ENCODE measurements around the gene RBM38. TPM values are rescaled to one million over a fixed set of nuclear protein-coding genes. Genes with fewer than 3 reads are reported as not detected.
A peak's percentile ranks its signal among the peaks of the same experiment; 100 is the strongest.

RBM38 gene
- 26.6 and 53.4 TPM in 2 replicates for total RNA-seq (ENCODE audit: low replicate concordance)

GRCh38 chr20:57390604-57391438 is at the start of gene RBM38:
Gene RBM38, plus strand, starts transcription at chr20:57391396. Its CDS starts 186 bp downstream, at chr20:57391582.
- Mint-ChIP-seq H3K27me3 (ENCODE audit: insufficient read depth, low read depth) (peaks cover 6% of the 10 kb centered on the region), H3K4me1 (peaks cover 41% of the 10 kb centered on the region), H3K4me3 (peak within 1 kb of the TSS; percentile 87), H3K9me3 (no peaks in the 10 kb centered on the region), H3K27ac (peak within 1 kb of the TSS; percentile 76), H3K36me3 (peaks cover 2% of the 10 kb centered on the region)
- Histone ChIP-seq H3K4me1 (peaks cover 30% of the 10 kb centered on the region), H4K20me1 (ENCODE audit: low read depth) (peaks cover 38% of the 10 kb centered on the region), H3K27me3 (peaks cover 18% of the 10 kb centered on the region), H3K4me2 (peak within 1 kb of the TSS; percentile 90), H3F3A (ENCODE audit: low read depth) (peaks cover 44% of the 10 kb centered on the region), H3K9ac (peak within 1 kb of the TSS; percentile 39), H3K36me3 (no peaks in the 10 kb centered on the region), H3K79me2 (ENCODE audit: low read depth) (peaks cover 37% of the 10 kb centered on the region), H3K27ac (no peak within 1 kb of the TSS), H3K4me3 (peak within 1 kb of the TSS; percentile 75), H2AFZ (replicated peaks) (peak within 1 kb of the TSS; percentile 48), H3K9me3 (ENCODE audit: low read depth) (no peaks in the 10 kb centered on the region)
- peak; percentile 29 for TF ChIP-seq EZH2 (IDR thresholded peaks at IDR 0.05)
- TF ChIP-seq CTCF (IDR thresholded peaks at IDR 0.05): no peak
- peak; percentile 90 for DNase-seq (ENCODE audit: low spot score)

- Histone ChIP-seq H3K4me3 (no peak overlapping the region), H4K20me1 (ENCODE audit: low read depth) (no peaks in the 10 kb centered on the region), H3K4me2 (no peak overlapping the region), H3K36me3 (no peaks in the 10 kb centered on the region), H3K9ac (no peak overlapping the region), H3K9me3 (ENCODE audit: low read depth) (no peaks in the 10 kb centered on the region), H3F3A (ENCODE audit: low read depth) (peaks cover 10% of the 10 kb centered on the region), H3K27ac (no peak overlapping the region), H3K4me1 (peaks cover 4% of the 10 kb centered on the region), H3K27me3 (peaks cover 5% of the 10 kb centered on the region), H3K79me2 (ENCODE audit: low read depth) (no peaks in the 10 kb centered on the region), H2AFZ (replicated peaks) (no peak overlapping the region)
- Mint-ChIP-seq H3K9me3 (peaks cover 2% of the 10 kb centered on the region), H3K4me3 (no peak overlapping the region), H3K36me3 (no peaks in the 10 kb centered on the region), H3K4me1 (peaks cover 6% of the 10 kb centered on the region), H3K27me3 (ENCODE audit: insufficient read depth, low read depth) (no peaks in the 10 kb centered on the region), H3K27ac (no peak overlapping the region)
- no peak for DNase-seq (ENCODE audit: low spot score)
- no peak for TF ChIP-seq CTCF (IDR thresholded peaks at IDR 0.05)
- no peak for TF ChIP-seq EZH2phosphoT487 (IDR thresholded peaks at IDR 0.05)
- TF ChIP-seq EZH2 (IDR thresholded peaks at IDR 0.05): no peak
Observed at GRCh38 chr20:57341663-57342062, 49.5 kb upstream of the RBM38 start.

GRCh38 chr20:57342829-57343228 is 48.4 kb upstream of the RBM38 start:
- Mint-ChIP-seq H3K4me3 (no peak overlapping the region), H3K36me3 (no peaks in the 10 kb centered on the region), H3K27me3 (ENCODE audit: insufficient read depth, low read depth) (no peaks in the 10 kb centered on the region), H3K27ac (no peak overlapping the region), H3K4me1 (peaks cover 6% of the 10 kb centered on the region), H3K9me3 (peaks cover 2% of the 10 kb centered on the region)
- Histone ChIP-seq H3K79me2 (ENCODE audit: low read depth) (no peaks in the 10 kb centered on the region), H3K4me2 (no peak overlapping the region), H2AFZ (replicated peaks) (no peak overlapping the region), H3K36me3 (no peaks in the 10 kb centered on the region), H3K27me3 (peaks cover 5% of the 10 kb centered on the region), H3K4me3 (no peak overlapping the region), H4K20me1 (ENCODE audit: low read depth) (no peaks in the 10 kb centered on the region), H3K27ac (no peak overlapping the region), H3F3A (ENCODE audit: low read depth) (peaks cover 10% of the 10 kb centered on the region), H3K9ac (no peak overlapping the region), H3K9me3 (ENCODE audit: low read depth) (no peaks in the 10 kb centered on the region), H3K4me1 (peaks cover 4% of the 10 kb centered on the region)
- no peak for TF ChIP-seq EZH2 (IDR thresholded peaks at IDR 0.05)
- no peak for DNase-seq (ENCODE audit: low spot score)

GRCh38 chr20:57346477-57346876 is 44.7 kb upstream of the RBM38 start:
- Mint-ChIP-seq H3K27me3 (ENCODE audit: insufficient read depth, low read depth) (no peaks in the 10 kb centered on the region), H3K9me3 (no peaks in the 10 kb centered on the region), H3K4me3 (no peak overlapping the region), H3K36me3 (no peaks in the 10 kb centered on the region), H3K27ac (no peak overlapping the region), H3K4me1 (peaks cover under 1% of the 10 kb centered on the region)
- Histone ChIP-seq H3K4me1 (no peaks in the 10 kb centered on the region), H2AFZ (replicated peaks) (no peak overlapping the region), H3K27ac (no peak overlapping the region), H3K36me3 (no peaks in the 10 kb centered on the region), H3K27me3 (peaks cover 5% of the 10 kb centered on the region), H3K4me3 (no peak overlapping the region), H3K79me2 (ENCODE audit: low read depth) (peaks cover 4% of the 10 kb centered on the region), H3K9me3 (ENCODE audit: low read depth) (no peaks in the 10 kb centered on the region), H4K20me1 (ENCODE audit: low read depth) (peaks cover under 1% of the 10 kb centered on the region), H3K4me2 (no peak overlapping the region), H3K9ac (no peak overlapping the region), H3F3A (ENCODE audit: low read depth) (peaks cover 21% of the 10 kb centered on the region)
- DNase-seq (ENCODE audit: low spot score): peak; percentile 86
- TF ChIP-seq EZH2phosphoT487 (IDR thresholded peaks at IDR 0.05) (no peak), EZH2 (IDR thresholded peaks at IDR 0.05) (no peak), CTCF (IDR thresholded peaks at IDR 0.05) (peak; percentile 93)

Measured in neural progenitor cell (in vitro differentiated cells).